Ovary (tissue), 9 donors: ENCODE data around the gene CFAP43. TPM values are rescaled to one million over a fixed set of nuclear protein-coding genes. Genes with fewer than 3 reads are reported as not detected.

Source experiments
- DNase-seq, 5 donors: peaks; one replicate each; pipeline ENCODE4 v3.0.0-alpha.2; 2019 to 2020
- H3K27ac ChIP-seq, 2 donors: fragments of 200-600 bp; one replicate each; pipeline versions ENCODE4 v1.5.1 to v1.8.0; 2019 to 2022
- H3K27me3 ChIP-seq: fragments of 200-600 bp; one replicate; pipeline ENCODE4 v1.8.0; 2022
- H3K36me3 ChIP-seq: fragments of 200-600 bp; sonication (generic); one replicate; pipeline ENCODE4 v1.5.1; 2019
- H3K4me1 ChIP-seq: one replicate; pipeline ENCODE4 v1.8.1; 2013; ENCODE audit warnings: mild to moderate bottlenecking, moderate library complexity; ENCODE audit not compliant: insufficient read depth
- H3K4me3 ChIP-seq: fragments of 200-600 bp; sonication (generic); one replicate; pipeline ENCODE4 v1.5.1; 2017
- H3K9me3 ChIP-seq, 2 donors: fragments of 200-600 bp in 1 of 2; sonication (generic) in 1 of 2; one replicate each; pipeline versions ENCODE4 v1.5.1 to v1.8.1; 2013 to 2019; ENCODE audit warnings: mild to moderate bottlenecking in 1 of 2, moderate library complexity in 1 of 2
- CTCF ChIP-seq, 3 donors: fragments of 450-650 bp in 2 of 3; fragments of 200-600 bp in 1 of 3; IDR thresholded peaks; one replicate each; pipeline versions ENCODE4 v1.5.1 to v1.8.0; 2016 to 2022; ENCODE audit warnings: antibody characterized with exemption in 3 of 3, mild to moderate bottlenecking in 1 of 3
- EP300 ChIP-seq: sonication (generic); formaldehyde crosslinking; IDR thresholded peaks from one replicate; pipeline ENCODE4 v1.6.1; 2017; ENCODE audit warnings: antibody characterized with exemption
- POLR2A ChIP-seq: fragments of 450-650 bp; IDR thresholded peaks from one replicate; pipeline ENCODE4 v1.6.1; 2017; ENCODE audit warnings: antibody characterized with exemption, mild to moderate bottlenecking, moderate library complexity
- WGBS, 3 donors: extraction: QIAGEN DNeasy Blood & Tissue Kit in 1 of 3; methylation state at CpG; one replicate each; pipeline versions ENCODE4 v1.1.5 to v1.1.7; 2013 to 2017; 5-methylcytosine and 5-hydroxymethylcytosine counted together
- intact Hi-C, 4 donors: fragments of 100-400 bp; cut with DNase I; formaldehyde crosslinking; loops; one replicate each; pipeline versions ENCODE4 v1.11.0 to v1.15.1; 2022 to 2023
- polyA plus RNA-seq, 2 donors: library from polyadenylated mRNA; stranded (reverse); fragments of 200-250 nt in 1 of 2; fragments of 350-450 nt in 1 of 2; fragmentation: Illumina TruSeq in 1 of 2; extraction: RNeasy Lipid Tissue Mini Kit (QIAGEN cat#74804) in 1 of 2; gene quantifications; one replicate each; pipeline ENCODE4 v1.2.3, GENCODE V29; 2013 to 2014
- total RNA-seq, 7 donors: library from RNA; depleted of rRNA in 2 of 7; stranded (reverse); fragments of >200 nt in 2 of 7; fragmentation: NEBNext Ultra II Directional in 3 of 7; extraction: Animal tissue kit (Norgen Biotek cat#: 25700) in 3 of 7; gene quantifications; one replicate each; pipeline versions ENCODE4 v1.1.0 to v1.2.4, GENCODE V29; 2016 to 2023
- donor health status: DM: no; HTN: no; CAD: no; lungs with moderate emphysema.
- donor health status: DM: no; HTN: no; CAD: no.
- donor health status: Bipolar disorder and iron deficiency.
- donor health status: DM: yes; HTN: yes; CAD: no.
- donor health status: DM: no; HTN: no; CAD: no.
- donor health status: DM: yes; HTN: yes; CAD: no.

Gene CFAP43
- total and polyA plus RNA-seq, 9 donors, result 1.1 to 58.6 (median 2.6) TPM

- Histone ChIP-seq H3K36me3 (no peaks in the 10 kb centered on the region), H3K4me1 (no peaks in the 10 kb centered on the region), H3K9me3 (no peaks in the 10 kb centered on the region), H3K27ac (no peak overlapping the region), H3K27me3 (no peaks in the 10 kb centered on the region), H3K4me3 (no peak overlapping the region)
- WGBS, 3 donors, result 24 to 33% (median 28%) methylated on average over 2 of the region's 2 CpGs
- TF ChIP-seq CTCF (IDR thresholded peaks at IDR 0.05) (peak in 1 of 3 donors; percentile 40), POLR2A (no peak)
- peak in 3 of 5 donors; percentile 25 to 50 (median 33) for DNase-seq
- intact Hi-C loops, result loop anchor here in 3 of 4 donors (2.0 to 10.0 kb wide), 6 partner anchors 162 to 495 kb away; no protein-coding TSS in a partner anchor
Observed at GRCh38 chr10:104209575-104210198, 22.5 kb downstream of the CFAP43 start.

GRCh38 chr10:104208730-104209129 is 23.4 kb downstream of the CFAP43 start:
- WGBS, 3 donors, result 54 to 75% (median 69%) methylated on average over 3 of the region's 3 CpGs

GRCh38 chr10:104202231-104202630 is 29.9 kb downstream of the CFAP43 start:
- Histone ChIP-seq H3K4me3 (no peak overlapping the region), H3K4me1 (no peaks in the 10 kb centered on the region), H3K9me3 (no peaks in the 10 kb centered on the region), H3K27me3 (no peaks in the 10 kb centered on the region), H3K36me3 (no peaks in the 10 kb centered on the region), H3K27ac (no peak overlapping the region)
- DNase-seq, result no peak
- TF ChIP-seq POLR2A (no peak), CTCF (IDR thresholded peaks at IDR 0.05) (no peak), EP300 (no peak)
- intact Hi-C loops, result loop anchor here in 1 of 4 donors (10.0 kb wide), 1 partner anchor 317 kb away; no protein-coding TSS in a partner anchor
- WGBS, 3 donors, result 94 to 96% (median 95%) methylated on average over 2 of the region's 2 CpGs

More at GRCh38 chr10:104208730-104209129, 23.4 kb downstream of the CFAP43 start:
- intact Hi-C loops, result loop anchor here in 2 of 4 donors (2.0 to 10.0 kb wide), 4 partner anchors 161 to 324 kb away; no protein-coding TSS in a partner anchor
- H3K9me3 ChIP-seq, result no peaks in the 10 kb centered on the region
- H3K27ac ChIP-seq, result no peak overlapping the region
- H3K27me3 ChIP-seq, result no peaks in the 10 kb centered on the region
- TF ChIP-seq EP300, result no peak
- no peak for TF ChIP-seq CTCF (IDR thresholded peaks at IDR 0.05)
- TF ChIP-seq POLR2A, result no peak
- H3K4me3 ChIP-seq, result no peak overlapping the region
- H3K4me1 ChIP-seq, result no peaks in the 10 kb centered on the region
- no peaks in the 10 kb centered on the region for H3K36me3 ChIP-seq
- no peak for DNase-seq

GRCh38 chr10:104201636-104202035 is 30.5 kb downstream of the CFAP43 start:
- no peak overlapping the region for H3K4me3 ChIP-seq
- no peaks in the 10 kb centered on the region for H3K36me3 ChIP-seq
- H3K4me1 ChIP-seq, result no peaks in the 10 kb centered on the region
- 94 to 98% (median 96%) methylated on average over 1 of the region's 1 CpG for WGBS, 3 donors
- no peaks in the 10 kb centered on the region for H3K27me3 ChIP-seq
- TF ChIP-seq CTCF (IDR thresholded peaks at IDR 0.05), result no peak
- no peak for TF ChIP-seq EP300
- no peak for TF ChIP-seq POLR2A
- no peak overlapping the region for H3K27ac ChIP-seq
- H3K9me3 ChIP-seq, result no peaks in the 10 kb centered on the region
- DNase-seq, result no peak
- intact Hi-C loops, result loop anchor here in 1 of 4 donors (10.0 kb wide), 1 partner anchor 317 kb away; no protein-coding TSS in a partner anchor
